Measurements from ENCODE around the gene CRTC3.

- TF ChIP-seq CTCF (conservative IDR thresholded peaks at IDR 0.05; ENCODE audit: low read depth, low read length), result no peak
- TF ChIP-seq EZH2 (IDR thresholded peaks at IDR 0.05; ENCODE audit: borderline replicate concordance, low read depth, low read length, poor library complexity, severe bottlenecking), result no peak
These were observed 34.9 kb downstream of the CRTC3 start for GRCh38 chr15:90564590-90564989.

Data from A673 (cell line).